Measurements from ENCODE around the gene OLIG1. TPM values are rescaled to one million over a fixed set of nuclear protein-coding genes. Genes with fewer than 3 reads are reported as not detected.

The OLIG1 gene
- total and polyA plus RNA-seq, 2 of the 13 experiments (the other 11 are each of a cell fraction or from before 2014, with no cell fraction given), result not detected

DNA sequence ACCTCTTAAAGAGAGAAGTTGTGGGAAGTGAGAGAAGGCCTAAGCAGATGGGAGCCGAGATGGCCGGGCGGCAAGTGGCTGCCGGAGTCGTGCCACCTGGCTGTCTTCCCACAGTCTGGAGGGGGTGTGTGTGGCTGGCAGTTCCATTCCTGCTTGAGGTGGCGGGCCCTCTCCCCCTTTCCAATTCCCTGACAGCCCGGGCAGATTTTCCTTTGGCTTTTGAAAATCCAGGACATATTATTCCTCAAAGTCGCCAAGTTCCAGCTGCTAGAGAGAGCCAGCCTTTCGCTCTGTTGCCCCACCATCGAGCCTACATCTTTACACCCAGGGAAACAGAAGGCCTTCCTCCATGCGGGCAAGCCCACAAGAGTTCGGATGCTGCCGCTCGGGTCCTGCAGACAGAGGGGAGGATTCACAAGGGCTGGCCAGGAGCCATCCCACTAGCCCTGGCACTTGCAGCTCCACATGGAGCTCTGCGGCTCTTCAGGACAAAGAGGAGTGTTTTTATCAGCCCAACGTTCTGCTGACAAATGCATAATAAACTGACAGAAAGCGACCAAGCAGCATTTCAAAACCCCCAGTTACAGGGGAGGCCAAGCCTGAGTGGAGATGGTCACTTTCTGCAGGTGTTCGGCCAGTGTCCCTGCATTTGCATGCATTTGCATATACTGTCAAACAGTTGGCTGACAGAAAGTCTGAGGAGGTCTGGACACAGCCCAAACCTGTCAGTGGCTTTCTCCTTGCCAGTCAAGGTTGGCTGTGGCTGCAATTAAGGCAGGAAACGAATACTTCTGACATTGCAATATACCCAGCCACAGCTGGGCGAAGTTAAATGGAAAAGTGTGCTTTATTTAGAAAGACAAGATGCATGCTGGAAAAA is 45.9 kb downstream of the OLIG1 start:
- DNase-seq (ENCODE audit: low spot score) (no peak), ATAC-seq (no peak), FAIRE-seq (no peak)
- Histone ChIP-seq H3K36me3 (replicated peaks in 1 of 2; ENCODE audit: control insufficient read depth in 1 of 2, insufficient read depth in 2 of 2, low read length in 2 of 2) (no peaks in the 10 kb centered on the region), H4K20me1 (ENCODE audit: insufficient read depth, low read length) (no peaks in the 10 kb centered on the region), H3K4me1 (ENCODE audit: insufficient read depth, low read length) (no peaks in the 10 kb centered on the region), H3K27ac (ENCODE audit: extremely low read length, insufficient read depth, low read length) (no peak overlapping the region), H3K9ac (ENCODE audit: insufficient read depth, low read depth, low read length) (no peak overlapping the region), H3K27me3 (ENCODE audit: control insufficient read depth in 1 of 2, insufficient read depth in 2 of 2, low read length in 2 of 2) (peaks cover 4 to 56% of the 10 kb centered on the region in 2 experiments; a peak in 3 of 5 replicates), H2AFZ (ENCODE audit: low read length) (no peak overlapping the region), H3K4me2 (ENCODE audit: low read depth, low read length) (no peak overlapping the region), H3K9me3 (ENCODE audit: low read length) (no peaks in the 10 kb centered on the region), H3K79me2 (ENCODE audit: insufficient read depth, low read length) (no peaks in the 10 kb centered on the region), H3K4me3 (replicated peaks in 1 of 3; ENCODE audit: insufficient read depth in 1 of 3, low read depth in 2 of 3, low read length in 3 of 3) (no peak overlapping the region)
- in situ Hi-C loops (cut with HindIII; ENCODE audit: extremely low pct_ligation_motif_present, low pct_unique_long_range_greater_than_20kb) (no loop called here), intact Hi-C loops (cut with micrococcal nuclease; ENCODE audit: unreplicated experiment) (no loop called here)
- no TSS peak for BruUV-seq (replicated peaks)
- TF ChIP-seq HNRNPUL1 (IDR thresholded peaks at IDR 0.05; ENCODE audit: low read depth, low read length), result no peak
- TF ChIP-seq KAT8 (CRISPR knock-in tag; IDR thresholded peaks at IDR 0.05), result no peak
- ChIA-PET CTCF (ENCODE audit: low intra/inter-chr PET ratio, low total read pairs) (no interaction called here), POLR2A (no interaction called here)
- WGBS (ENCODE audit: low lambda C conversion rate), result 41% methylated on average over 14 of the region's 20 CpGs

GRCh38 chr21:33116676-33117075 is 46.7 kb downstream of the OLIG1 start:
- Histone ChIP-seq H3K27me3 (ENCODE audit: control insufficient read depth in 1 of 2, insufficient read depth in 2 of 2, low read length in 2 of 2) (peaks cover 3 to 48% of the 10 kb centered on the region in 2 experiments; a peak in 3 of 5 replicates), H3K9ac (ENCODE audit: insufficient read depth, low read depth, low read length) (no peak overlapping the region), H3K9me3 (ENCODE audit: low read length) (no peaks in the 10 kb centered on the region), H3K79me2 (ENCODE audit: insufficient read depth, low read length) (no peaks in the 10 kb centered on the region), H3K36me3 (replicated peaks in 1 of 2; ENCODE audit: control insufficient read depth in 1 of 2, insufficient read depth in 2 of 2, low read length in 2 of 2) (no peaks in the 10 kb centered on the region), H3K27ac (ENCODE audit: extremely low read length, insufficient read depth, low read length) (no peak overlapping the region), H4K20me1 (ENCODE audit: insufficient read depth, low read length) (no peaks in the 10 kb centered on the region), H3K4me3 (replicated peaks in 1 of 3; ENCODE audit: insufficient read depth in 1 of 3, low read depth in 2 of 3, low read length in 3 of 3) (no peak overlapping the region), H2AFZ (ENCODE audit: low read length) (no peak overlapping the region), H3K4me1 (ENCODE audit: insufficient read depth, low read length) (no peaks in the 10 kb centered on the region), H3K4me2 (ENCODE audit: low read depth, low read length) (no peak overlapping the region)
- no peak for DNase-seq (ENCODE audit: low spot score)
- ChIA-PET CTCF (ENCODE audit: low intra/inter-chr PET ratio, low total read pairs) (no interaction called here), POLR2A (no interaction called here)
- no peak for ATAC-seq
- BruUV-seq (replicated peaks), result no TSS peak
- in situ Hi-C loops (cut with HindIII; ENCODE audit: extremely low pct_ligation_motif_present, low pct_unique_long_range_greater_than_20kb), result no loop called here
- intact Hi-C loops (cut with micrococcal nuclease; ENCODE audit: unreplicated experiment), result no loop called here
- FAIRE-seq, result no peak
- WGBS (ENCODE audit: low lambda C conversion rate), result 41% methylated on average over 8 of the region's 8 CpGs
- TF ChIP-seq, protein P1, sequence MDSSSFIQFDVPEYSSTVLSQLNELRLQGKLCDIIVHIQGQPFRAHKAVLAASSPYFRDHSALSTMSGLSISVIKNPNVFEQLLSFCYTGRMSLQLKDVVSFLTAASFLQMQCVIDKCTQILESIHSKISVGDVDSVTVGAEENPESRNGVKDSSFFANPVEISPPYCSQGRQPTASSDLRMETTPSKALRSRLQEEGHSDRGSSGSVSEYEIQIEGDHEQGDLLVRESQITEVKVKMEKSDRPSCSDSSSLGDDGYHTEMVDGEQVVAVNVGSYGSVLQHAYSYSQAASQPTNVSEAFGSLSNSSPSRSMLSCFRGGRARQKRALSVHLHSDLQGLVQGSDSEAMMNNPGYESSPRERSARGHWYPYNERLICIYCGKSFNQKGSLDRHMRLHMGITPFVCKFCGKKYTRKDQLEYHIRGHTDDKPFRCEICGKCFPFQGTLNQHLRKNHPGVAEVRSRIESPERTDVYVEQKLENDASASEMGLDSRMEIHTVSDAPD (CRISPR knock-in tag; IDR thresholded peaks at IDR 0.05), result no peak
- TF ChIP-seq ZNF383 (CRISPR knock-in tag; IDR thresholded peaks at IDR 0.05; ENCODE audit: borderline replicate concordance) (no peak), SNAI1 (CRISPR knock-in tag; IDR thresholded peaks at IDR 0.05; ENCODE audit: borderline replicate concordance) (no peak), SCMH1 (CRISPR knock-in tag; IDR thresholded peaks at IDR 0.05; ENCODE audit: borderline replicate concordance) (no peak), CERS6 (CRISPR knock-in tag; IDR thresholded peaks at IDR 0.05) (no peak), ZNF776 (CRISPR knock-in tag; IDR thresholded peaks at IDR 0.05) (no peak), HOXD1 (CRISPR knock-in tag; IDR thresholded peaks at IDR 0.05) (no peak), LCORL (IDR thresholded peaks at IDR 0.05) (no peak), LCORL (CRISPR knock-in tag; IDR thresholded peaks at IDR 0.05) (no peak), CBFB (CRISPR knock-in tag; IDR thresholded peaks at IDR 0.05) (no peak), HOXA7 (CRISPR knock-in tag; IDR thresholded peaks at IDR 0.05) (no peak), CBX1 (IDR thresholded peaks at IDR 0.05; ENCODE audit: low read depth) (no peak), FOXK1 (CRISPR knock-in tag; IDR thresholded peaks at IDR 0.05; ENCODE audit: borderline replicate concordance, low read depth) (no peak)
- TF ChIP-seq, protein P2, sequence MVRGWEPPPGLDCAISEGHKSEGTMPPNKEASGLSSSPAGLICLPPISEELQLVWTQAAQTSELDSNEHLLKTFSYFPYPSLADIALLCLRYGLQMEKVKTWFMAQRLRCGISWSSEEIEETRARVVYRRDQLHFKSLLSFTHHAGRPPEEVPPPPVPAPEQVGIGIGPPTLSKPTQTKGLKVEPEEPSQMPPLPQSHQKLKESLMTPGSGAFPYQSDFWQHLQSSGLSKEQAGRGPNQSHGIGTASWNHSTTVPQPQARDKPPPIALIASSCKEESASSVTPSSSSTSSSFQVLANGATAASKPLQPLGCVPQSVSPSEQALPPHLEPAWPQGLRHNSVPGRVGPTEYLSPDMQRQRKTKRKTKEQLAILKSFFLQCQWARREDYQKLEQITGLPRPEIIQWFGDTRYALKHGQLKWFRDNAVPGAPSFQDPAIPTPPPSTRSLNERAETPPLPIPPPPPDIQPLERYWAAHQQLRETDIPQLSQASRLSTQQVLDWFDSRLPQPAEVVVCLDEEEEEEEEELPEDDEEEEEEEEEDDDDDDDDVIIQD (CRISPR knock-in tag; IDR thresholded peaks at IDR 0.05; ENCODE audit: low read depth), result no peak

Measured in HepG2 (cell line).